ENCODE data around the gene RASSF8.

GRCh38 chr12:25979059-25979458 lies 20.6 kb downstream of the RASSF8 start:
- no peak for TF ChIP-seq POLR2A (IDR thresholded peaks at IDR 0.05; ENCODE audit: low read length)
- TF ChIP-seq GATA1 (IDR thresholded peaks at IDR 0.05; ENCODE audit: low read depth, low read length) = no peak

All from erythroblast (primary cell).